Muscle layer of duodenum (tissue), 2 donors: ENCODE results near the gene CFAP77.

ENCODE experiments used
- H3K27ac ChIP-seq: one replicate; pipeline ENCODE4 v1.7.0; 2013; ENCODE audit warnings: mild to moderate bottlenecking, low read length
- H3K27me3 ChIP-seq: one replicate; pipeline ENCODE4 v1.7.0; 2013; ENCODE audit warnings: low read depth, mild to moderate bottlenecking, control low read depth, low read length
- H3K36me3 ChIP-seq, 2 donors: one replicate each; pipeline ENCODE4 v1.7.0; 2013; ENCODE audit warnings: low read length in 2 of 2, control low read depth in 1 of 2, mild to moderate bottlenecking in 1 of 2; ENCODE audit not compliant: insufficient read depth in 2 of 2, control insufficient read depth in 1 of 2
- H3K4me1 ChIP-seq, 2 donors: one replicate each; pipeline ENCODE4 v1.7.0; 2013; ENCODE audit warnings: low read length in 2 of 2, mild to moderate bottlenecking in 2 of 2, control low read depth in 1 of 2, moderate library complexity in 1 of 2; ENCODE audit not compliant: insufficient read depth in 2 of 2, control insufficient read depth in 1 of 2
- H3K4me3 ChIP-seq, 2 donors: one replicate each; pipeline ENCODE4 v1.7.0; 2013; ENCODE audit warnings: low read length in 2 of 2, low read depth in 1 of 2, mild to moderate bottlenecking in 1 of 2
- H3K9me3 ChIP-seq, 2 donors: one replicate each; pipeline ENCODE4 v1.7.0; 2013; ENCODE audit warnings: low read length in 2 of 2, control low read depth in 1 of 2, mild to moderate bottlenecking in 1 of 2; ENCODE audit not compliant: control insufficient read depth in 1 of 2
- donor health status: healthy.

CFAP77 gene

GRCh38 chr9:132610661-132611060 is 200.7 kb downstream of the CFAP77 start:
- Histone ChIP-seq H3K9me3 (no peaks in the 10 kb centered on the region), H3K27ac (no peak overlapping the region), H3K36me3 (peaks cover 38 to 87% of the 10 kb centered on the region in 2 donors), H3K4me3 (no peak overlapping the region), H3K4me1 (no peaks in the 10 kb centered on the region), H3K27me3 (no peaks in the 10 kb centered on the region)

GRCh38 chr9:132614324-132614723 is 204.3 kb downstream of the CFAP77 start:
- Histone ChIP-seq H3K36me3 (peaks cover 58 to 82% of the 10 kb centered on the region in 2 donors), H3K27me3 (no peaks in the 10 kb centered on the region), H3K4me1 (no peaks in the 10 kb centered on the region), H3K9me3 (no peaks in the 10 kb centered on the region), H3K4me3 (no peak overlapping the region), H3K27ac (no peak overlapping the region)

DNA sequence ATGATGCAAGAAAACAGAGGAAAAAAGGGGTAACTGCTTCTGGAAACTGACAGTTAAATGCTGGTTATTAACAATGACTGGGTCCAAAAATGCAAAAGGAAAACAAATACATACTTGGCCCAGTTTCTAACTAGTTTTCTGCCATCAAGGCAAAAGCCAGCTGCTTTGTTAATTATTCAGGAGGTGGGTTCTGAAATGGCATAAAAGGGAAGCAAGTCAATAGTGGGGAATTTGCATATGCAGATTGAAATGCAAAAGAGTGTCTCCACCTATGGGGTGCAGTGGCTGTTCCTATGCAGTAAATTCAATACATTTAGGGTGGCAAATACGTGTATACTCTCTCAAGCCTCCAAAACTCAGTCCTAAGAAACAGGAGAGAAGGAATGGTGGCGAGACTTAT is 205.8 kb downstream of the CFAP77 start:
- no peaks in the 10 kb centered on the region for H3K27me3 ChIP-seq
- no peaks in the 10 kb centered on the region for H3K9me3 ChIP-seq
- H3K27ac ChIP-seq, result no peak overlapping the region
- peaks cover 51 to 68% of the 10 kb centered on the region in 2 donors for H3K36me3 ChIP-seq
- H3K4me3 ChIP-seq, result no peak overlapping the region
- H3K4me1 ChIP-seq, result no peaks in the 10 kb centered on the region

DNA sequence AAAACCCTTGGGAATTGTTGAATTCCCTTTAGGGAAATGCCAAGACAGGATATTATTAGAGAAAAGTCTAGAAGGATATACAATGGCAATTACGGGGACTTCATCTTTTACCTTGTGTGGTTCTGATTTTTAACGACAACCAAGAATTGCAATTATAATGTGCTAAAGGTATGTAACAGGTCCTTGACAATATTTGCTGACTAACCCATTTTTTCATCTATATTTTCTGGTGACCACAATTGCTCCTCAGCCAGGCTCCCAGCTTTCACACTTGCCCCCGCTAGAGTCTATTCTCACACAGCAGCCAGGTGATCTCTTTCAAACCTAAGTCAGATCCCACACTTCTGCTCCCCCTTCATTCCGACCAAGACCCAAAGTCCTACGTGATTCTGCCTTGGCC is 206.7 kb downstream of the CFAP77 start:
- Histone ChIP-seq H3K36me3 (peaks cover 42 to 58% of the 10 kb centered on the region in 2 donors), H3K27me3 (no peaks in the 10 kb centered on the region)

DNA sequence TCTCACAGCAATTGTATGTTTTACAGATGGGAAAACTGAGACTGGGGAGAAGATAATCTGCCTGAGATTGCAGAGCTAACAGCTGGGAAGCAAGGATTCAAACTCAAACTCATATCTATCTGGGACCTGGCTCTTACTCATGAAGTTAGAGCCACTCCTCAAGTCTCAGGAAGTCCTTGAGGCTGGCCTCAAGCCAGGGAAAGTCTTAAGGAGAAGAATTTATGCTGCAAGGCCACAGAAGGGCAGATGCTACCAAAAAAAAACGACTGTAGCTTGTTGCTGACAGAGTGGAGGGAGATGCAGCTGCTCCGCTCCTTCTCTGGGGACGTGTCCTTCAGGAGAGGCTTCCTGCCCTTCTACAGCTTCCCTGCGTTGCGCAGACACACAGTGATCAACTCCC is 212.1 kb downstream of the CFAP77 start:
- Histone ChIP-seq H3K36me3 (peaks cover 26 to 38% of the 10 kb centered on the region in 2 donors), H3K27ac (no peak overlapping the region), H3K27me3 (no peaks in the 10 kb centered on the region), H3K4me1 (no peaks in the 10 kb centered on the region), H3K9me3 (no peaks in the 10 kb centered on the region), H3K4me3 (no peak overlapping the region)

More for the DNA sequence above, 206.7 kb downstream of the CFAP77 start:
- Histone ChIP-seq H3K4me1 (no peaks in the 10 kb centered on the region), H3K27ac (no peak overlapping the region), H3K4me3 (no peak overlapping the region), H3K9me3 (no peaks in the 10 kb centered on the region)
